Fibroblast of mammary gland (primary cell): Measurements from ENCODE around the gene GCFC2.
"Not testable (repeated sequence)": the region's sequence is repeated elsewhere in the genome, so short reads cannot be mapped to it uniquely, and the experiment has no call there.

ENCODE experiments used
- DNase-seq: peaks from one replicate; pipeline ENCODE4 v3.0.0-alpha.2; 2010; ENCODE audit warnings: low read depth
- H3K4me3 ChIP-seq: 2 replicates; pipeline ENCODE4 v1.5.1; 2011; ENCODE audit warnings: low read depth, mild to moderate bottlenecking, low read length, moderate library complexity; ENCODE audit not compliant: control insufficient read depth
- CTCF ChIP-seq: conservative IDR thresholded peaks from 2 replicates; pipeline ENCODE4 v1.5.1; 2011; ENCODE audit warnings: low read depth, low read length, inconsistent platforms; ENCODE audit not compliant: control insufficient read depth, insufficient read depth

GCFC2 gene

DNA sequence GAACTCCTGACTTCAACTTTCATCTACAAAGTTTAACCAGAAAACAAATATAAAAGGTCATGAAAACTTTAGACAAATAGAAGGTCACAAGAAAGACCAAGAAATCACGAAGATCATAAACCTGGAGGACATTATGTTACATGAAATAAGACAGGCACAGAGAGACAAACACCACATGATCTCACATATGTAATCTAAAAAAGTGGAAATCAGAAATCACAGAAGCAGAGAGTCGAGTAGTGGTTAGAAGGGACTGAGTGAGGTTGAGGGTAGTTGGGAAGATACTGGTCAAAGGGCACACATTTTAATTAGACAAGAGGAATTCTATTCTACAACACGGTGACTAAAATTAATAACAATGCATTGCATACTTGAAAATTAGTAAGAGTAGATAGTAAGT lies 1.4 kb downstream of the GCFC2 start:
- peak; percentile 18 for DNase-seq
- H3K4me3 ChIP-seq = peak overlapping the region; percentile 67
- TF ChIP-seq CTCF = no peak

DNA sequence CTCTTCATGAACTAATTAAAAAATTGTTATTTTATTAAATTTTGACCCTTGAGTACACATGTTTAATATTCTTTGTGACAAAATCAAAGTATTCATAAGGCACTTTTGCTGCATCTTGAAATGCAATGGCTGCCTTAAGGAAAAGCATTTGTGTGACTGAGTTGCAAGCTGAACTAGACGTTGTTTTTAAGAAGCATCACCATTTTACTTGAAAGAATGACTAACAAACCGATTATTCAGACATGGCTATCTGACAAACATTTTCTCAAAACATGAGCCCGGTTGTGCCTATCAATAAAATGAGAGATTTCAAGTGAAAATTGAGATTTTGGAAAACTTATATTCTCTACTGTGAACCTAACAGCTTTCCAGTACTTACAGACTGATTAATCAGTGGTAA lies 2.8 kb downstream of the GCFC2 start:
- peak; percentile 57 for DNase-seq
- TF ChIP-seq CTCF = no peak
- no peak overlapping the region for H3K4me3 ChIP-seq

GRCh38 chr2:75705921-75706320 lies 4.8 kb downstream of the GCFC2 start:
- no peak for DNase-seq
- H3K4me3 ChIP-seq = no peak overlapping the region
- no peak for TF ChIP-seq CTCF

- H3K4me3 ChIP-seq = no peak overlapping the region
- DNase-seq = no peak
- TF ChIP-seq CTCF = no peak
Measured at GRCh38 chr2:75703589-75704287, 7.0 kb downstream of the GCFC2 start.

- DNase-seq = no peak
- TF ChIP-seq CTCF = no peak
- no peak overlapping the region for H3K4me3 ChIP-seq
Measured at GRCh38 chr2:75702593-75702992, 8.1 kb downstream of the GCFC2 start.

- TF ChIP-seq CTCF = no peak
- peak; percentile 15 for DNase-seq
- no peak overlapping the region for H3K4me3 ChIP-seq
Measured at GRCh38 chr2:75698918-75699317, 11.8 kb downstream of the GCFC2 start.

GRCh38 chr2:75688196-75688595 lies 22.5 kb downstream of the GCFC2 start:
- no peak overlapping the region for H3K4me3 ChIP-seq
- no peak for TF ChIP-seq CTCF
- no peak for DNase-seq

DNA sequence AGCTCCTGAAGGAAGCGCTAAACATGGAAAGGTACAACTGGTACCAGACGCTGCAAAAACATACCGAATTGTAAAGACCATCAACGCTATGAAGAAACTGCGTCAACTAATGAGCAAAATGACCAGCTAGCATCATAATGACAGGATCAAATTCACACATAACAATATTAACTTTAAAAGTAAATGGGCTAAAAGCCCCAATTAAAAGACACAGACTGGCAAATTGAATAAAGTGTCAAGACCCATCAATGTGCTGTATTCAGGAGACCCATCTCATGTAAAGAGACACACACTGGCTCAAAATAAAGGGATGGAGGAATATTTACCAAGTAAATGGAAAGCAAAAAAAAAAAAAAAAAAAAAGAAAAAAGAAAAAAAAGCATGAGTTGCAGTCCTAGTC lies 27.3 kb downstream of the GCFC2 start:
- H3K4me3 ChIP-seq, DNase-seq: not testable (repeated sequence)
